Transverse colon (tissue), 4 donors: ENCODE data around the gene UBALD2. TPM values are rescaled to one million over a fixed set of nuclear protein-coding genes. Genes with fewer than 3 reads are reported as not detected.
"Not testable (repeated sequence)": the region's sequence is repeated elsewhere in the genome, so short reads cannot be mapped to it uniquely, and the experiment has no call there.

Source experiments
- DNase-seq: peaks from one replicate; pipeline ENCODE4 v3.0.0-alpha.2; 2019
- H3K27ac ChIP-seq, 4 donors: fragments of 200-600 bp; sonication (generic); 2 replicates each; pipeline ENCODE4 v1.5.1; 2016 to 2018; ENCODE audit warnings: inconsistent platforms in 4 of 4
- H3K27me3 ChIP-seq: fragments of 200-600 bp; sonication (generic); 2 replicates; pipeline ENCODE4 v1.5.1; 2017; ENCODE audit warnings: inconsistent platforms
- H3K36me3 ChIP-seq, 4 donors: fragments of 200-600 bp; sonication (generic); 2 replicates each; pipeline ENCODE4 v1.5.1; 2017 to 2019; ENCODE audit warnings: inconsistent platforms in 4 of 4
- H3K4me1 ChIP-seq, 4 donors: fragments of 200-600 bp; sonication (generic); 2 replicates each; pipeline ENCODE4 v1.5.1; 2017 to 2020; ENCODE audit warnings: inconsistent platforms in 4 of 4
- H3K4me3 ChIP-seq, 4 donors: fragments of 200-600 bp; sonication (generic); 1 replicate in 1 of 4; 2 replicates in 3 of 4; pipeline versions ENCODE4 v1.5.1 to v1.6.1; 2017 to 2019; ENCODE audit warnings: inconsistent platforms in 4 of 4
- H3K9me3 ChIP-seq, 2 donors: fragments of 200-600 bp; sonication (generic); 2 replicates each; pipeline ENCODE4 v1.5.1; 2017 to 2019; ENCODE audit warnings: inconsistent platforms in 2 of 2
- EP300 ChIP-seq: sonication (generic); formaldehyde crosslinking; IDR thresholded peaks from one replicate; pipeline ENCODE4 v1.6.1; 2017; ENCODE audit warnings: antibody characterized with exemption, low read depth
- POLR2A ChIP-seq: fragments of 450-650 bp; IDR thresholded peaks from one replicate; pipeline ENCODE4 v1.6.1; 2016; ENCODE audit warnings: antibody characterized with exemption, mild to moderate bottlenecking, moderate library complexity
- POLR2AphosphoS5 ChIP-seq, 3 donors: sonication (generic); formaldehyde crosslinking; IDR thresholded peaks; one replicate each; pipeline ENCODE4 v1.6.1; 2016; ENCODE audit warnings: antibody characterized with exemption in 3 of 3
- WGBS, 2 donors: methylation state at CpG; one replicate each; pipeline ENCODE4 v1.1.5; 2018; ENCODE audit warnings: low coverage in 1 of 2; 5-methylcytosine and 5-hydroxymethylcytosine counted together
- in situ Hi-C, 4 donors: fragments of 200-750 bp; cut with MboI; loops; one replicate each; pipeline versions ENCODE4 v1.15.0 to v1.15.1; 2017; ENCODE audit warnings: low sequenced_read_pairs in 3 of 4, low pct_ligation_motif_present in 1 of 4, low pct_unique_long_range_greater_than_20kb in 1 of 4
- intact Hi-C: fragments of 100-400 bp; cut with DNase I; formaldehyde crosslinking; loops from one replicate; pipeline ENCODE4 v1.15.1; 2023; ENCODE audit warnings: low total_unique reads
- total RNA-seq, 4 donors: library from RNA; depleted of rRNA; stranded (reverse); fragments of >200 nt; gene quantifications; one replicate each; pipeline ENCODE4 v1.1.0, GENCODE V29; 2016
- TF ChIP-seq, protein P1 (sequence below), 5 experiments: fragments of 200-600 bp in 3 of 5; fragments of 450-650 bp in 2 of 5; sonication (generic) in 3 of 5; IDR thresholded peaks; 1 replicate in 2 of 5; 2 replicates in 3 of 5; pipeline ENCODE4 v1.5.1; 2016 to 2017; ENCODE audit warnings: antibody characterized with exemption in 5 of 5, inconsistent platforms in 3 of 5, mild to moderate bottlenecking in 2 of 5, moderate library complexity in 1 of 5

Gene UBALD2
- 10 to 100 TPM; 25.5 to 51.2 (median 34.5) TPM for total RNA-seq

DNA sequence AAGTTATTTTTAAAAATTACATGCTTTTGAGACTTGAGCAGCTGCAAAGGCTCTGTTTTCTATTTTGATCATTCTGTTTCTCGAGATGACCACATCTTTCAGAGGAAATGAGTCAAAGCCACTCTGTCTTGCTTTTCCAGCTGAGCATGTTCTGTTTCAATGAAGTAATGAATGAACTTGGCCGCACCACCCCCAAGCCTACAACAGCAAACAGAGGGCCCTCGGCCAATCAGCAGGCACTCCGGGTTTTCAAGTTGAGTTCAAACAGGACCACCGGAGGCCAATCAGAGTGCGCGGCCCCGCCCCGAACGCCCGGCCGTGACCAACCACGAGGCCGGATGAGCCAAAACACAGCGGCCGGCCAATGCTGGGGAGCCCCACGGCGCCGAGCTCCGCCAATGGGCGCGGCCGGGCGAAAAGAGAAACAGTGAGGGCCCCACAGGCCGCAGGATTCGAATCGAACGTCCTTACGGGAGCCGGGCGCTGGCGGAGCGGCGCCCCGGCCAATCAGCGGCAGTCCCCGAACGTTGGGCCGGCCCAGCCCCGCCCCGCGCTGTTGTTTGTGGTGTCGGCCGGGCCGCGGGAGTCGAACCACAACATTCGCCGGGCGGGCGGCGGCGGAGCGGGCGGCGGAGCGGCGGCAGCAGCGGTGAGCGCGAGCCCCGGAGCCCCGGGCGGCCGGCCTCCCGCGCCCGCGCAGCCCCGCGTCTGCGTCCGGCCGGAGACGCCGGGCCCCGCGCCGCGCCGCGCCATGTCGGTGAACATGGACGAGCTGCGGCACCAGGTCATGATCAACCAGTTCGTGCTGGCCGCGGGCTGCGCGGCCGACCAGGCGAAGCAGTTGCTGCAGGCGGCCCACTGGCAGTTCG is at the start of gene UBALD2:
Gene UBALD2, plus strand, starts transcription at position 594 of the 869 bp plus-strand sequence. Its CDS starts 158 bp downstream, at position 752.
- H3K4me1 ChIP-seq = peaks cover 49 to 83% (median 74%) of the 10 kb centered on the region in 4 donors
- no peaks in the 10 kb centered on the region for H3K27me3 ChIP-seq
- H3K4me3 ChIP-seq = peak within 1 kb of the TSS; percentile 90 to 100 (median 98)
- peaks cover 0 to 6% (median 0%) of the 10 kb centered on the region in 4 donors for H3K36me3 ChIP-seq
- DNase-seq = peak; percentile 99
- WGBS, 2 donors = 0% methylated on average over 1 to 33 of the region's 94 CpGs
- no peak for TF ChIP-seq EP300
- TF ChIP-seq POLR2A = peak; percentile 78
- peak; percentile 90 to 98 (median 92) for TF ChIP-seq POLR2AphosphoS5 (IDR thresholded peaks at IDR 0.05)
- intact Hi-C loops = no loop called here
- peak within 1 kb of the TSS; percentile 94 to 98 (median 96) for H3K27ac ChIP-seq
- no peaks in the 10 kb centered on the region for H3K9me3 ChIP-seq
- in situ Hi-C loops = no loop called here

DNA sequence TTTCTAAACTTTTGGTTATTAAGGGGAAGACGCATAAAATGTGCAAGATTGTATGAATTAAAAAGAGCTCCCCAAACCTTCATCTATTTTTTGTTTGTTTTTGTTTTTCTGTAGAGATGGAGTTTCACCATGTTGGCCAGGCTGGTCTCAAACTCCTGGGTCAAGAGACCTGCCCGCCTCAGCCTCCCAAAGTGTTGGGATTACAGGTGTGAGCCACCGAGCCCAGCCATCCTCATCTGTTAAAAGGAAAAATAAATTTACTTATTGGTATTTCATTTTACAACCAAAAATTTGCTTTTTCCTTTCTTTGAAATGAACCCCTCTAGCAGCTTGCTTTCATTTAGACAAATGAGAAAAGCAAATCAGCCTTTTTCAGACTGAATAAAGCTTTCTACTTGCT is 48.1 kb upstream of the UBALD2 start:
- in situ Hi-C loops (no loop called here), intact Hi-C loops (no loop called here)
- DNase-seq = no peak
- Histone ChIP-seq H3K36me3 (no peaks in the 10 kb centered on the region), H3K4me1 (peaks cover 0 to 12% (median 5%) of the 10 kb centered on the region in 4 donors), H3K4me3 (no peak overlapping the region), H3K9me3 (no peaks in the 10 kb centered on the region), H3K27me3 (no peaks in the 10 kb centered on the region), H3K27ac (no peak overlapping the region)
- TF ChIP-seq, protein P1, sequence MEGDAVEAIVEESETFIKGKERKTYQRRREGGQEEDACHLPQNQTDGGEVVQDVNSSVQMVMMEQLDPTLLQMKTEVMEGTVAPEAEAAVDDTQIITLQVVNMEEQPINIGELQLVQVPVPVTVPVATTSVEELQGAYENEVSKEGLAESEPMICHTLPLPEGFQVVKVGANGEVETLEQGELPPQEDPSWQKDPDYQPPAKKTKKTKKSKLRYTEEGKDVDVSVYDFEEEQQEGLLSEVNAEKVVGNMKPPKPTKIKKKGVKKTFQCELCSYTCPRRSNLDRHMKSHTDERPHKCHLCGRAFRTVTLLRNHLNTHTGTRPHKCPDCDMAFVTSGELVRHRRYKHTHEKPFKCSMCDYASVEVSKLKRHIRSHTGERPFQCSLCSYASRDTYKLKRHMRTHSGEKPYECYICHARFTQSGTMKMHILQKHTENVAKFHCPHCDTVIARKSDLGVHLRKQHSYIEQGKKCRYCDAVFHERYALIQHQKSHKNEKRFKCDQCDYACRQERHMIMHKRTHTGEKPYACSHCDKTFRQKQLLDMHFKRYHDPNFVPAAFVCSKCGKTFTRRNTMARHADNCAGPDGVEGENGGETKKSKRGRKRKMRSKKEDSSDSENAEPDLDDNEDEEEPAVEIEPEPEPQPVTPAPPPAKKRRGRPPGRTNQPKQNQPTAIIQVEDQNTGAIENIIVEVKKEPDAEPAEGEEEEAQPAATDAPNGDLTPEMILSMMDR (IDR thresholded peaks at IDR 0.05) = no peak
- no peak for TF ChIP-seq POLR2A
- no peak for TF ChIP-seq EP300
- TF ChIP-seq POLR2AphosphoS5 (IDR thresholded peaks at IDR 0.05) = no peak
- WGBS, 2 donors = 97 to 98% methylated on average over 3 of the region's 3 CpGs

DNA sequence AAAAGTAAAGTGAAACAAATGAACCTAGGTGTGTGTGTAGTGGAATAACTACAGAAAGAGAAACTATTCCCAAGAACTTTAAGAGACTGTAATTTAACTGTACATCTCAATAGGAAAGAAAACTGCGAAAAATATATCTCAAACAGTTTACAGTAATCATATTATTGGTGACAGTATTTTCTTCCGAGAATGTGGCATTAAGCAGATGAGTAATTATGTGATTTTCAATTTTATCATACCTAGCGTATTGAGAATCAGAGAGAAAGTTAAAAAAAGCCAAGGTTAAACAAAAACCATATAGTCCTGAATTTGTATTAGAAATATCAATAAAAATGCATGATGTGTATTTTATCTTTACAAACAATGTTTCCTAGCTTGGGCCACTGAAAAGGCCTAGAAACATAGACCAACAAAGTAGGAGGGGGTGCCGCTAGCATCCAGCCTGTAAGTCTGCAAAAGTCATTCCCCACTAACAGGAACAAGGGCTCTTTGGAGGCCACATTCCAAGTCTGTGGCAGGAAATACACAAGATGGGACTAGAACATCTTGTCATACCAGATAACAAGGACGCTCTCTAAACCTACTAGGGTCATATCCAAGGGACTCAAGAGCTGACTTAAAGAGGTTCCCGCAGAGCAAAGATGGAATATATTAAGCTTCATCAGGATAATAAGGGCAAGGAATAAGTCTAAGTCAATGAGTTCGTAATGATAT is 45.3 kb upstream of the UBALD2 start:
- Histone ChIP-seq H3K36me3 (no peaks in the 10 kb centered on the region), H3K27me3 (no peaks in the 10 kb centered on the region), H3K4me3 (no peak overlapping the region), H3K9me3 (no peaks in the 10 kb centered on the region), H3K27ac (no peak overlapping the region), H3K4me1 (peaks cover 0 to 12% (median 5%) of the 10 kb centered on the region in 4 donors)
- DNase-seq = no peak
- intact Hi-C loops = no loop called here
- TF ChIP-seq POLR2A = no peak
- no peak for TF ChIP-seq POLR2AphosphoS5 (IDR thresholded peaks at IDR 0.05)
- TF ChIP-seq EP300 = no peak
- TF ChIP-seq, protein P1 (IDR thresholded peaks at IDR 0.05) = no peak
- in situ Hi-C loops = no loop called here
- WGBS, 2 donors = 89% methylated on average over 6 to 7 of the region's 7 CpGs

DNA sequence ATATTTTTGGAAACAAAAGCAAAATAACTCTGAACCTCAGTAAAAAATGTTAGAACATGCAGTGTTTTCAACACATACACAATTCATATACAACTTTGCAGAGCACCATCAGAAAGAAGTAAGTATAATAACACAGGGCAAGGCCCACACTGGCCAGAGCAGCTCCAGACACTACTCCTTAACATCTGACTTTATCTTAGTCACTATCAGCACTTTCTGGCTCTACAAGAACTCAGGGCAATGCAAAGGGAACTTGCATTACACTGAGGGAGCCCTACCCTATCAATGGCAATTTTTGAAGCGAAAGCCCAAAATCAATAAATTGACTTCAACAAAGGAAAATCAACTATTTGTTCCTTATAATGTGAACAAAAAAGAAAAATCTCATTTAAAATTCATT is 41.3 kb upstream of the UBALD2 start:
- WGBS, 2 donors = 100% methylated on average over 1 of the region's 1 CpG
- no peak overlapping the region for H3K4me3 ChIP-seq
- intact Hi-C loops (no loop called here), in situ Hi-C loops (no loop called here)
- no peaks in the 10 kb centered on the region for H3K27me3 ChIP-seq
- TF ChIP-seq EP300 = no peak
- TF ChIP-seq, protein P1 (IDR thresholded peaks at IDR 0.05) = no peak
- TF ChIP-seq POLR2A = no peak
- no peak for TF ChIP-seq POLR2AphosphoS5 (IDR thresholded peaks at IDR 0.05)
- H3K9me3 ChIP-seq = no peaks in the 10 kb centered on the region
- no peak overlapping the region for H3K27ac ChIP-seq
- DNase-seq = no peak
- no peaks in the 10 kb centered on the region for H3K36me3 ChIP-seq
- H3K4me1 ChIP-seq = peaks cover 0 to 12% (median 5%) of the 10 kb centered on the region in 4 donors

DNA sequence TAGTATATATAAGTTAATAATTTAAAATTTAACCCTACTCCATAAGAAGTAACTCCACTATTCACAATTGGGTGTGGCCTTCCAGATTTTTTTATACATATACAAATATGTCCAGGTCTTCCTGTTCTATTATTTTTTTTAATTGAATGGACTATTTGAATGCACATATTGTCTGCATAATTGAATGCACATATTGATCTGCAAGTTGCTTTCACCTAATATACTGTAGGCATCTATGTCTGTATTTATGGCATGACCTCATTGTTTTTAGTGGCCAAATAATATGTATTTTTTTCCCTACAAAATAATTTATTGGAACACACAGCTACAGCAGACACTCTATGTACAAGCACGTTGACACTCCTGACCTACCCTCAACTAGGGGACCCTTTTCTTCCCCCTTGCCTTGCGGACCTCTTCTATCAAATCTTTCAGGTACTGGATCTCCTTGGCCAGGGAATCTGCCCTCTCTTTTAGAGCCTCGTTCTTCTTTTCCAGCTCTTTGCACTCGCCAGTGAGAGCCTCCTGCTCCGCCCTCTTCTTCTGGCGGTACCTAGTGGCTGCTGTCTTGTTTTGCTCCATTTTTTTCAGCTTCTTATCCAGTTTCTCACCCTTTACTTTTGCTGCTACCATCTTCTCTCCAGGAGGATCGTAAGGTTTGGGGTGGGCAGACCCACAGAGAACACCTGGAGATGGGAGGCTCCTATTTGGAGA is 39.6 kb upstream of the UBALD2 start:
- in situ Hi-C loops, H3K36me3 ChIP-seq, H3K27me3 ChIP-seq, H3K4me3 ChIP-seq, H3K4me1 ChIP-seq, H3K27ac ChIP-seq, DNase-seq, intact Hi-C loops, H3K9me3 ChIP-seq: not testable (repeated sequence)
- WGBS, 2 donors = 87 to 88% methylated on average over 7 of the region's 7 CpGs

DNA sequence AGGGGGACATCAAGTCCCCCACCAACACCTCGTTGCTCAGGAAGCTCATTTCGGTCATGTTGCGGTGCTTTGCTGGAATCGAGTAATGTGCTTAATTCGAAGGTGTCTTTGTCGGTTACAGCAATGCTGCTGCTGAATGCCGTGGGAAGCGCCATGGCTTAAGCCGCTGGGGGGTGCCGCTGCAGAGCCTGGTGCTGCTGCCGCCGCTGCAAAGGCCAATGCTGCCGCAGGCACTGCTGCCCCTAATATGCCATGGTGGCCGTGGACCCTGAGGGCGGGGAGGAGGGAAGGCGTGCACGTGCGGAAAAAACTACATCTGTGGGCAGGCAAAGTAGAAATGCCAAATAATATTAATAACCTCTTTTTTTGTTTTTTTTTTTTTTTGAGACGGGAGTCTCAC is 38.4 kb upstream of the UBALD2 start:
- H3K9me3 ChIP-seq, H3K27ac ChIP-seq, DNase-seq, intact Hi-C loops, H3K36me3 ChIP-seq, in situ Hi-C loops, H3K27me3 ChIP-seq, H3K4me3 ChIP-seq, H3K4me1 ChIP-seq: not testable (repeated sequence)
- 86 to 95% methylated on average over 1 to 19 of the region's 19 CpGs for WGBS, 2 donors
